GM12892 (cell line): ENCODE results near the gene CEMIP2.

Experiments
- POLR2A ChIP-seq: IDR thresholded peaks from 2 replicates; pipeline ENCODE4 v1.6.1; 2011; ENCODE audit warnings: low read depth, low read length, control low read depth
- POLR2AphosphoS5 ChIP-seq: IDR thresholded peaks from 2 replicates; pipeline ENCODE4 v1.6.1; 2011; ENCODE audit warnings: low read depth, low read length, control low read depth
- TAF1 ChIP-seq: IDR thresholded peaks from 2 replicates; pipeline ENCODE4 v1.6.1; 2011; ENCODE audit warnings: low read depth, mild to moderate bottlenecking, control low read depth, low read length, borderline replicate concordance

GRCh38 chr9:71765693-71766092, 2.6 kb downstream of the CEMIP2 start:
- TF ChIP-seq POLR2A (no peak), TAF1 (no peak), POLR2AphosphoS5 (no peak)
